Measurements from ENCODE around the gene PTPA.
A peak's percentile ranks its signal among the peaks of the same experiment; 100 is the strongest.

PTPA gene

GRCh38 chr9:129142138-129142935 lies 31.1 kb downstream of the PTPA start:
- no peak for DNase-seq (ENCODE audit: low read depth)
- no peak for TF ChIP-seq CTCF (conservative IDR thresholded peaks at IDR 0.05; ENCODE audit: low read depth, low read length)
- H3K4me3 ChIP-seq (ENCODE audit: low read depth, low read length), result peak overlapping the region; percentile 47

GRCh38 chr9:129143031-129143927 lies 32.1 kb downstream of the PTPA start:
- TF ChIP-seq CTCF (conservative IDR thresholded peaks at IDR 0.05; ENCODE audit: low read depth, low read length), result peak; percentile 96
- peak; percentile 95 for DNase-seq (ENCODE audit: low read depth)

GRCh38 chr9:129145316-129145715 lies 34.1 kb downstream of the PTPA start:
- peak; percentile 46 for DNase-seq (ENCODE audit: low read depth)

More at GRCh38 chr9:129143031-129143927, 32.1 kb downstream of the PTPA start:
- H3K4me3 ChIP-seq (ENCODE audit: low read depth, low read length), result peak overlapping the region; percentile 47

GRCh38 chr9:129145841-129146292 lies 34.7 kb downstream of the PTPA start:
- no peak for TF ChIP-seq CTCF (conservative IDR thresholded peaks at IDR 0.05; ENCODE audit: low read depth, low read length)
- DNase-seq (ENCODE audit: low read depth), result peak; percentile 98

More at GRCh38 chr9:129145316-129145715, 34.1 kb downstream of the PTPA start:
- no peak for TF ChIP-seq CTCF (conservative IDR thresholded peaks at IDR 0.05; ENCODE audit: low read depth, low read length)
- peak overlapping the region; percentile 8 for H3K4me3 ChIP-seq (ENCODE audit: low read depth, low read length)

GRCh38 chr9:129146441-129146941 lies 35.3 kb downstream of the PTPA start:
- H3K4me3 ChIP-seq (ENCODE audit: low read depth, low read length), result no peak overlapping the region
- DNase-seq (ENCODE audit: low read depth), result no peak
- no peak for TF ChIP-seq CTCF (conservative IDR thresholded peaks at IDR 0.05; ENCODE audit: low read depth, low read length)

More at GRCh38 chr9:129145841-129146292, 34.7 kb downstream of the PTPA start:
- peak overlapping the region; percentile 8 for H3K4me3 ChIP-seq (ENCODE audit: low read depth, low read length)

GRCh38 chr9:129148463-129149204 lies 37.4 kb downstream of the PTPA start:
- DNase-seq (ENCODE audit: low read depth), result no peak

More at GRCh38 chr9:129148463-129149204, 37.4 kb downstream of the PTPA start:
- H3K4me3 ChIP-seq (ENCODE audit: low read depth, low read length), result no peak overlapping the region
- no peak for TF ChIP-seq CTCF (conservative IDR thresholded peaks at IDR 0.05; ENCODE audit: low read depth, low read length)
